Right ventricle myocardium superior (tissue), 1 donor: ENCODE data around the gene FBF1. TPM values are rescaled to one million over a fixed set of nuclear protein-coding genes. Genes with fewer than 3 reads are reported as not detected.
"Not testable (repeated sequence)": the region's sequence is repeated elsewhere in the genome, so short reads cannot be mapped to it uniquely, and the experiment has no call there.

Experiments
- ATAC-seq: fragments of 200-7000 bp; cut with Tn5 transposase; one replicate; pipeline ENCODE4 v1.9.1; 2020; ENCODE audit warnings: mild to moderate bottlenecking; ENCODE audit not compliant: poor library complexity
- DNase-seq: peaks from one replicate; pipeline ENCODE4 v3.0.0-alpha.2; 2020
- intact Hi-C: fragments of 100-400 bp; cut with DNase I; formaldehyde crosslinking; loops from one replicate; pipeline ENCODE4 v1.11.2; 2022
- total RNA-seq: library from RNA; stranded (reverse); fragmentation: NEBNext Ultra II Directional; extraction: Animal tissue kit (Norgen Biotek cat#: 25700); gene quantifications from one replicate; pipeline ENCODE4 v1.2.1, GENCODE V29; 2021
- donor health status: DM: no; HTN: yes; CAD: no; lungs with severe emphysema.

FBF1 gene
- total RNA-seq, 1 donor from 2014 or later, result 4.7 TPM

DNA sequence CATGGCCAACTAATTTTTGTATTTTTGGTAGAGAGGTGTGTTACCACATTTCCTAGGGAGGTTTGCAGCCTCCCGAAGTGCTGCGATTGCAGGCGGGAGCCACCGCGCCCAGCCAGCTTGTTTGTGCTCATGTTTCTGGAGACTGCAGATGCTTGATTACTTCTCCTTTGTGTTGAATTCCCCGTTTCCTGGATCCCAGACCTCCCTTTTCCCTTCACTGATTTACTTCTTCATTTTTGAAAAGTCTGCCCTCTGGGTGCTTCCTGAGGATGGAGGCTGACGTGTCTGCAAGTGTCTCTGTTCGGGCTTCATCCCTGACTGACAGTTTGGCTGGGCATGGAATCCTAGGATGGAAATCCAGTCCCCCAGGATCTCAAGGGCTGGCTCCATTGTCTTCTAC, 55.4 kb downstream of the FBF1 start:
- no peak for DNase-seq

DNA sequence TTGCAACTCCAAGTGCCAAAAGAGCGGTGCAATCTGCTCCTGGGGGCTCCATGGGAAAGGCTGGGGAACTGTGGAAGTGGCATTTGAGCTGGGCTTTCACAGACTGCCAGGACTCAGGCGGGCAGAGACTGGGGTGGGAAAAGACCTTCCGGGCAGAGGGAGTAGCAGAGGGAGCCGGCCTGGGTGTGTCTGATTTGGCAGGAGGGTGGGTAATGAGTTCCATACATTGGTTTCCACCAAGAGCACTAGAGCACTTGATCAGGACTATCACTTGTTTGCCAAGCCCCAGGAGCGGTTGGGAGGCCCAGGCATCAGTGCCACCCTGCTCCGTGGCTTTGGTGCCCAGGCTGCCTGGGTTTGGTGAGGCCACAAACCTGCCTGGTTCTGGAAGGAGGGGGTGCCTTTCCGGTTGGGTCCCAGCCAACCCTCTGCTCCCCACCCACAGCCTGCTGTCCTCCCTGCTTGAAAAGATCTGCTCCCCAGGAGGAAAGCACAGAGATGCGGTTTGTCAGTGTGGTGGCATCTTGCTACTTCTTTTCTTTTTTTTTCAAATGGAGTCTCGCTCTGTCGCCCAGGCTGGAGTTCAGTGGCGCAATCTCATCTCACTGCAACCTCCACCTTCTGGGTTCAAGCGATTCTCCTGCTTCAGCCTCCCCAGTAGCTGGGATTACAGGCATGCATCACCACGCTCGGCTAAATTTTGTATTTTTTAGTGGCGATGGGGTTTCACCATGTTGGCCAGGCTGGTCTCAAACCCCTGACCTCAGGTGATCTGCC, 59.0 kb downstream of the FBF1 start:
- no peak for DNase-seq
- ATAC-seq, result no peak
- intact Hi-C loops, result no loop called here

More for the DNA sequence above, 55.4 kb downstream of the FBF1 start:
- no peak for ATAC-seq
- intact Hi-C loops, result no loop called here

DNA sequence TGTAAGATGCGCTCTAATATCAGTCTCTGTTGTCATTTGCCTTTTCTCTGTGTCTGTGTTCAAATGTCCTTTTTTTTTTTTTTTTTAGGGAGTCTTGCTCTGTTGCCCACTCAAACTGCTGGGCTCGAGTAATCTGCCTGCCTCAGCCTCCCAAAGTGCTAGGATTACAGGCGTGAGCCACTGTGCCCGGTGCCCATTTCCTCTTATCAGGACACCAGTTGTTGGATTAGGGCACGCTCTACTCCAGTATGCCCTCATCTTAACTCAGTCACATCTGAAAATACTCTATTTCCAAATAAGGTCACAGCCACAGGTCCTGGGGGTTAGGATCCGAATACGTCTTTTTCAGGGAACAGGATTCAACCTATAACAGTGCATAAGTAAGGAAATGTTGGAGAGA, 60.6 kb downstream of the FBF1 start:
- intact Hi-C loops, result no loop called here
- ATAC-seq (no peak), DNase-seq (no peak)

DNA sequence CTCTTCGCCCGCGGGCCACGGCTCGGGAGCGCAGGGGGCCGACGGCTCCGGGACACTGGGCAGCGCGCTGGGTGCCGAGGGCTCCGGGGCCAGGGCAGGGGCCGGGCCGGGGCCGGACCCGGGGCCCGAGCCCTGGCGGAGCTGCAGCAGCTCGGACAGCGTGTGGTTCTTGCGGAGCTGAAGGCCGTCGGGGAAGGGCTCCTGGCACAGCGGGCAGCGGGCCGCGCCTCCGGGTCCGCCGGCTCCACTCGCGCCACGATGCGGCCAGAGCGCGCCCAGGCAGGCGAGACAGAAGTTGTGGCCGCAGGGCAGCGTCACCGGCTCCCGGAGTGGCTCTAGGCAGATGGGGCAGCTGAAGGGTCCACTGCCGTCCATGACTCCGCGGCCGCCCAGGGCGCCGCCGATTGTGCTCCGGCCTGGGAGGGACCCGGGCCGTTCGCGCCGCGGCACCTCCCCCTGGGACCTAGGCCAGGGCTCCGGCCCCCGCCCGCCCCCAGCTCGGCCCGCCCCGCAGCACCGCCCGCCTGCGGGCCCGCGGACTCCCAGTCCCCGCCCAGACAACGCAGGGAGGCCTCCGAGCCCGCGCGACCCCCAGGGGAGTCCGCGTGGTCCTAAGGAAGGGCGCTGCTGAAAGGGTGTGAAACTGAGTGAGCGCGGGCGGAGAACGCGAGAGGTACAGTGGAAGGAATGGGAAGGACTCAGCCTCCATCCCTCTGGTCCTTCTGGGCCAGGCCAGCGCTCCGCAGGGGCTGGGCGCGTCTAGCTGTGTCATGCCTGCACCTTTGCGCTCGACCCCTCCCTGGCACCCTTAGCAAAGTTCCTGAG, 62.5 kb downstream of the FBF1 start, which contains the start of gene TRIM47:
Gene TRIM47, minus strand, starts transcription at position 408 of the 825 bp plus-strand sequence. Its CDS starts 33 bp downstream, at position 375.
- intact Hi-C loops, result no loop called here
- DNase-seq (peak; percentile 85), ATAC-seq (peak; percentile 62)

DNA sequence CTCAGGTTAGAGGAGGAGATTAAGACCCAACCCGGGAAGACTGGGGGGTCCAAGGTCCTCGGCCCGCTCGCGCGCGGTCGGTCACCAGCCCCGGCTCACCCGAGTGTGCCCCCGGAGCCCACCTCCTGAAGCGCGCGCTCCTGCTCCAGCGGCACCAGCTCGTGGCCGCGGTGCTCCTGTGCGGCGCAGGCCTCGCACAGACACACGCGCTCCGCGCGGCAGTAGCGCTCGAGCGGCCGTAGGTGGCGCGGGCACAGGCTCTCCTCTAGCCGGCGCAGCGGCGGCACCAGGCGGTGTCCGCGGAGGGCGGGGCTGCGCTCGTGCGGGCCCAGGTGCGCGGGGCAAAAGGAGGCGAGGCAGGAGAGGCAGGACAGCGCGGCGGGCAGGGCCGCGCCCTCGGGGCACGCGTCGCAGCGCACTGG, 63.1 kb downstream of the FBF1 start:
- intact Hi-C loops, result no loop called here
- ATAC-seq, result peak; percentile 71
- DNase-seq, result peak; percentile 87

DNA sequence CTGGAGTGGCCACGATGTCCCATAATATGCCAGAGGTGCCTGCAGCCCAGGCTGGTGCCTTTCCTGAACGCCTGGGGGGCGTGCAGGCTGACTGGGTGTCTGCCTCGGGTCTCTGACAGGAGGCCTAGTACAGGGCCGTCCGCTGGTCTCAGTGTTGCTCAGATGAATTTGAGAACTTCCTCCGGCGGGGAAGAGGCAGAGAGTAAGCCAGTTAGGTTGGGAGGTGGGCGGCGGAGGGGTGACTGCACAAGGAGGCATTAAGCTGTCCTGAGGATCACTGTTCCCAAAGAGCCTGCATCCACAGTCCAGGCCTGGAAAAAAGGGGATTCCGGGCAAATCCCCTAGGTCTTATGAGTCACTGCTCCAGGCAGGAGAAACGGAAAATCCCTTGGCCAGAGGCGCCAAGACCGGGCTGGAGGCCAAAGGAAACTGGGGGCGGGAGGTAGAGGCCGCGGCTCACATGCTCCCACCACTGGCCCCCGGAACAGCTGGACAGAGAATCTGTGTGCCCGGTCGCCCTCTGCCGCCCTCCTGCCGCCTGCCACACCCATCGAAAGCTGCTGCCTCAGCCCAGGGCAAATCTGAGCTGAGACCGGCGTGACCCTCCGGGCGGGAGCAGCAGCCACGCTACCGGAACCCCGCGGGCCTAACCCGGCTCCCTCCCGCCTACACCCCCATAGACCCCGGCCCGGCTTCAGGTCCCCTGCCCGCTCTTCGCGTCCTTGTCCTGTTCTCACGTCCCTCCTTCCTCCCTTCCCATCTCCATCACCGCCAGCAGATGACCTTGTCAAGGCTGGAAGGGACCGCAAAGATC, 63.7 kb downstream of the FBF1 start:
- DNase-seq (peak; percentile 96), ATAC-seq (peak; percentile 70)
- intact Hi-C loops, result no loop called here

DNA sequence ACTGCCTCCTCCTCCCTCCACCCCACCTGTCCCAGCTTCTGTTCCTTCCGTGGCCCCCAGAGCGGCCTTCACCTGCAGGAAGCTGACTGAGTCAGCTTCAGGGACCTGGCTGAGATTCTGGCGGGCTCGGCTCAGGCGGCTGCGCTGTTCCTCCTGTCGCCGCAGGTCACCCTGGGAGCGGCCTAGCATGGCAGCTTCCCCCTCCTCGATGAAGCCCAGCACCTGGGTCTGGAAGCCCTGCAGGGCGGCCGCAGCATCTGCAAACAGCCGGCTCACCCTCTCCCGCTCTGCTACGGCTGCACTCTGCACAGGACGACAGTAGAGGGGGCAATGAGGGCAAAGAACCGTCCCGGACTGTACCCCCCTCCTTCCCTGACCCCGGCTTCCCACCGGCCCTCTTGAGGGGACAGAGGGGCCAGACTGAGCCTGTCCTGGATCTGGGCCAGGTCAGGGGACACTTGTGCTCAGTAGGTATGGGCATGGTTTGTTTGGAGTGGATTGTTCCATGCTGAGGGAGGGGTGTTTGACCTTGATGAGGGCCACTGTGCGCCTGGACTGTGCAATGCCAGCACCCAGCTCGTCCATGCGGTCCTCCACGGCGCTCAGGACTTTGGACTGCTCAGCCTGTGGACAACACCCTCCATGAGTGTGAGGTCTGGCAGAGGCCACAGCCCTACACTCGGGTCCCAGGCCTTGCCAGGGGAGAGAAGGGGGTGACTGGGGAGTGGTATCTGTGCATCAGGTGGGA, 64.5 kb downstream of the FBF1 start:
- peak; percentile 72 for DNase-seq
- peak; percentile 1 for ATAC-seq
- intact Hi-C loops, result no loop called here

DNA sequence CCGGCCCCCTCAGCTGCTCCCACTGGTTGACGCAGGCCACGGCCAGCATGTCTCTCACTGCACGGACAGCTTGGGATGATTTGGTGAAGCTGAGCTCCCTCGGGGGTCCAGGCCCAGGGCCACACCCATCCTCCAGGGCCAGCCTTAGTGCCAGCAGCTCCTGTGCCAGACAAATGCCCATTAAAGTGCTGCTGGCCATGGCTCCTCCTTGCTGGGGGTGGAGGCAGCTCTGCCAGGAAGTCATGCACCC, 65.0 kb downstream of the FBF1 start:
- intact Hi-C loops, result no loop called here
- DNase-seq (no peak), ATAC-seq (no peak)

DNA sequence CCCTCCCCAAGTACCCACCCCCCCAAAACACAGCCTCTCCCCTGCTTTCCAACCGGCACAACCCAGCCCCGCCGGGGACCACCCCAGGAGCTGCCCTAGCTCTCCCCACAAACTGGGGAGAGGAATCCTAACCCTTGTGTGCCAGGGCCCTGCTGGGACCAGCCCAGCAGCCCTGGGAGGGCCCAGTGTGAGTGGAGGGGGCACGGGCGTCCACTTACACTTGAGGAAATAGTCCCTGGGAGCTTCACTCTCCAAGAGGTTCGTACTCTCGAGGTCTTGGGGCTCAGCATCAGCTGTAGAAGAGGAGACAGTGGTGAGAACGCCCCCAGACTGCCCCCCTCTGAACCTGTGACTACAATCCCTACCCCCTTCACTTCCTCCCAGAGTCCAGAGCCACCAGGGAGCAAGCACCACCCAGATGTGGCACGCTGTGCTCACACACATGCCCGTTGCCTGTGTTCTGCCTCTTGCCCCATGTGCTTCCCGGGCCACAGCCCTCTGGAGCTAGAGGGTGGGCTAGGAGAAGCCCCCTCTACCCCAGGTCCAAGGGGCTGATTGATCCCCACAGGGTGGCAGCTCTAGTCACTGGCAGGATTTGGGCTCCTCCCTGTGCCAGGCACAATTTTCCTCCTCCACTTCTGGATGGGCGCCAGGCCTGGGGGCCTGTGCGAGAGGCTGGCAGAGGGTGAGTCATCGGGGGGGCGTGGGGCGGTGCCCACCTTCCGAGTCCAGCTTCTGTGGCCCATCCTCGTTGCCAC, 65.5 kb downstream of the FBF1 start:
- DNase-seq, result peak; percentile 65
- ATAC-seq, result no peak
- intact Hi-C loops, result no loop called here

DNA sequence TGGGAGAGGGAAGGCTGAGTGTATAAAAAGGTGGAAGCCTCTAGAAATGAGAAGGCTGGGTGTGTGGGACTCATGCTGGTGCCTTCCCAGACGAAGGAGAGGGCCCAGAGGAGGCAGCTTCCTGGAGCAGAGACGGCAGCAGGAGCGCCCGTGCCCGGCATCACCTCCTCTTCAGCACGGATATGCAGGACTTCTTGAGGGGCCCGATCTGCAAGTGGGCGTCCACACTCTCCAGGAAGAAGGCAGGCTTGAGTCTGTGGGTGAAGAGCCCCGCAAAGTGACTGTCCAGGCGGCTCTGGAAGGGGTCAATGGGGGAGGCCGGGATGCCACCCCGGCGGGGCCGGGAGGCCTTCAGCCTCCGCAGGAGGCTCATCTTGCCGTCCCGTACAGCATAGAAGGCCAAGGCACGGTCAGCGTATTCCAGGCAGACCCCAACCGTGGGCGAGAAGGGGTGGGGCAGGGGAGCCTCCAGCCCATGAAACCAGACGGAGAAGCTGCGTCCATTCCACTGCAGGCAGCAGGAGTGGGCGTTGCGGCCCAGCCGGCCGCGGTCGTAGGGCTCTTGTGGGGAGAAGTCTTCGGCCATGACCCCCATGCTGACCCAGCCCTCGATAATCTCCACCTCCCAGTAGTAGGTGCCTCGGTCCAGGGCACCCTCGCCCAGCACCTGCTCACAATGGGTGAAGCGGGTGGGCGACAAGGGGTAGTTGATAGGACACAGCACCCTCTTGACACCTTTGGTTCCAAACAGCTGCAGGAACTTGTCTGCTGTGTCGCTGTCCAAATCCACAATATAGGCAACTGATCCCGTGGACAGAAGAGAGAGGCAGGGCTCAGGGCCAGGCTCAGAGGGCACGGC, 66.3 kb downstream of the FBF1 start:
- DNase-seq (no peak), ATAC-seq (no peak)
- intact Hi-C loops, result no loop called here

DNA sequence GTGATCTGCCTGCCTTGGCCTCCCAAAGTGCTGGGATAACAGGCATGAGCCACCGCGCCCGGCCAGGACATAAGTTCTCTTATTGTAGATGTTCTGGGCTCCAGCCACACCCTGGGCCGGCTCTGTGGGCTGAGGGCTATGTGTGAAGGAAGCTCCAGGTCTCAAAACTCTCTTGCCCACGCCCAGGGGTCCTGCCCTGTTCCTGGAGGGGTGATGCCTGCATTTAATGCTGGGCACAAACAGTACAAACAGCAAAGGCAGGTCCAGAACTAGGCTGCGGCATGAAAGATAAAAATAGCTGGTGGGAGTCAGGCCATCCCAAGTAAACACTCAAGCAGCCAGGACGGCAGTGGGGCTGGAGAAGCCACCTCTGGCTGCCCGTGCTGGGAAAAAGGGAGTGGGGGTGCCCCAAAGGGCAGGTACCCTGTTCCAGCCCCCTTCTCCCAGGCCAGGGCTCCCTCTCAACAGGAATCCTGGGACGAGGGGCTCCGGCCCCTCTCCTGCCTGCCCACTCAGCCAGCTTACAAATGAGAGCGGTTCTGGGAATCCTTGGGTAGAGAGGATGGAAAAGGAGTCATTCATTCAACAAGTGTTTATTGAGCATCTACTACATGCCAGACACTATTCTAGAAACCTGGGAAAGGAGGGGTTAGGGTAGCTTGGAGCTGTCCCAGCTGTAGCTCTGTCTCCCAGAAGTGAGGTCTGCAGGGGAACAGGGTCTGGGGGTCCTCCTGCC, 67.1 kb downstream of the FBF1 start:
- no peak for DNase-seq
- ATAC-seq, result no peak
- intact Hi-C loops, result no loop called here

DNA sequence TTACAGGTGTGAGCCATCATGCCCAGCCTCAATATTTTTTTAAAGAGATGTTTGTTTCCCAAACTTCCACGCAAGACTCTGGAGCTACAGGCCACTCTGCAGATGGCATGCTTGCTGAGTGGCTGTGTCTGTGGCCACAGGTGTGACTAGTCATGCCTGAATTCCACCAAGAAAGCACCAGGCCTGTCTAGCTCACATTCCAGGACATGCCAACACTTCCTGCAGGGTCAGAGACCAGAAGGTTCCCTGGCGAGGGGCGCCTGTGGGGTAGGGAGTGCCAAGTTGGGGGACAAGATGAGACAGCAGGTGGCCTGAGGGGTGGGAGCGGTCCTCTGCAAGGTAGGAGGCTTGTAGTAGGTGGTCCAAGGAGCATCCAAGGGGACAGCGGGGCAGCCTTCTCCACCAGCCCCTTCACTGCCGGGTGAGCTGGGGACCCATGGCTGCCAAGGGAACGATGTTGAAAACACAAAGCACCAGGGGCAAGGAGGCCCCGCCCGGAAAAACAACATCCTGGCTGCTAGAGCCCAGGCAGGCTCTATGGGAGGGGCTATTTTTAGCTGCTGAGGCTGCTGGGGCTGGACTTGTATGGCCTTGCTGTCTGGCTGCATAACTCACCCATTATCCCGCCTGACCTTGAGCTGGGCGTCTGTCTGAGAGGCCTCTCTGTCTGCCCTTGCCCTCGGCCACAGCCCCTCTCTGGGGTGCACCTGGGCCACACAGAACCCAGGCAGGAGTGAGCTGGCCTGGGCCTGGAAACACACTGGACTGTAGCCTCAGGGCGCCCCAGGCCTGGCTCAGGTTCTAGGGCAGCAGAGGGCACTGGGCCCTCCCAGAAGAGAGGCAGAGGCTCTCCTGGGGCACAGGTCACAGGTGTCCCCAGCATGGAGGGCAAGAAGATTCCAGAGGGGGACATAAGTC, 68.1 kb downstream of the FBF1 start:
- intact Hi-C loops, result no loop called here
- DNase-seq (peak; percentile 89), ATAC-seq (peak; percentile 54)

DNA sequence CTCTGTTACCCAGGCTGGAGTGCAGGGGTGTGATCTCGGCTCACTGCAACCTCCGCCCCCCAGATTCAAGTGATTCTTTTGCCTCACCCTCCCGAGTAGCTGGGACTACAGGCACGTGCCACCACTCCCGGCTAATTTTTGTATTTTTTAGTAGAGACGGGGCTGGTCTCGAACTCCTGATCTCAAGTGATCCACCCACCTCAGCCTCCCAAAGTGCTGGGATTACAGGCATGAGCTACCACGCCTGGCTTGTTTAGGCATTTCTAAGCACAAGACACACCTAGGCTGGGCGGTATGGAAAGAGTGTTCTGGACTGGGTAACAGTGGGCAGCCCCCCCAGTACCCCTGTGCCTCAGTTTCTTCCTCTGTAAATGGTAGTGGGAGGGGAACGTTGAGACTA, 70.6 kb downstream of the FBF1 start:
- ATAC-seq, DNase-seq, intact Hi-C loops: not testable (repeated sequence)

DNA sequence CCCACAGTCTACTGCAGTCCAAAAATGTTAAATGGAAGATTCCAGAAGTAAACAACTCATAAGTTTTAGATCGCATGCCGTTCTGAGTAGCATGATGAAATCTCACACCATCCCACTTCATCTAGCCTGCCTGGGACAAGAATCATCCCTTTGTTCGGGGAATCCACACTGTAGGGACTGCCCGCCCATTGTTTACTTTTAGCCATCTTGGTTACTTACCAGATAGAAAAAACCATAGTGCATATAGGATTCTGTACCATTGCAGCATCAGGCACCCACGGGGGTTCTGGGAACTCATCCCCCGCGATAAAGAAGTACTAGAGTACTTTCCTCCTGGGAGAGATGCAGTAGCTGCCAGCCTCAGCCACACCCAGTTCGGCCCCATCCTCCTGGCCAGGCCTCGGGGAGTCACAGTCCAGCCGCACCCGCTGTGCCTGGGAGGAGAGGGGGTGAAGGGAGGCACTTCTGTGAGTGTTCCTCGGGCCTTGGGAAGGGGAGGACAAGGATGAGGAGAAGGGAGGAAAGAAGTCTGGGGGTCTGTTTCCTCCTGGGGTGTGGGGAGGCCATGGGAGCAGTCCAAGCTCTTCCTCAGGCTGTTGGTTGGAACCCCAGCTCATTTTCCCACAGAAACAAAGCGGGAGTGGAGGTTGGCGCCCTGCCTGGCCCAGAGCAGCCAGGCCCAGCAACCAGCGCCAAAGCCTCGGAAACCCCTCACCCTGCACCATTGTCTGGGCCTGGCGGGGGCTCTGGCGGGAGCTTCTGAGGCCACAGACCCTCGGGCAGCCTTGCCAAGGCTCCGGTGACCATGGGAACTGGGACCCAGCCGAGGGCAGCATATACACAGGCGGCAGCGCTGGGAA, 71.3 kb downstream of the FBF1 start:
- intact Hi-C loops, result no loop called here
- DNase-seq, result peak; percentile 84
- peak; percentile 50 for ATAC-seq
